Suppressor macrophage (primary cell): Measurements from ENCODE around the gene CDCA8.
A peak's percentile ranks its signal among the peaks of the same experiment; 100 is the strongest.
"Not testable (repeated sequence)": the region's sequence is repeated elsewhere in the genome, so short reads cannot be mapped to it uniquely, and the experiment has no call there.

Experiments used
- DNase-seq, 4 experiments: peaks; one replicate each; pipeline ENCODE4 v3.0.0-alpha.2; 2020 to 2022

The CDCA8 gene

DNA sequence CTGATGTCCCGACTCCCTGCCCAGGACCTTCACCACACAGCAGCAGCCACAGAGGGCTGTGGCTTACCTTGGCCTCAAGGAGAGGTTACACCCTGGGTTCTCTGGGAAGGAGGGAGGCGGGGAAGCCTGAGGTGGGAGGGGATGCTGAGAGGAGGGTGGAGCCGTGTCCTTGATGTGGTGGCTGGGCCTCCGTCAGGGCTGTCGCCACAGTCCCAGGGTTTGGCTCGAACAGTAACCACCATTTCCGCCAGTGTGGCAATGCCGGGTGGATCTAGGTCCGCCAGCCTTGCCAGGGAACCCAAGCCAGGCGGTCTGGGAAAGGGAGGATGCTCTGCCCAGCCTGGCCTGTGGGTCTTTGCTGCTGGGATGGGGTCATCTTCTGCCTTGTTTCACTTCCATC, 18.4 kb upstream of the CDCA8 start:
- no peak for DNase-seq

DNA sequence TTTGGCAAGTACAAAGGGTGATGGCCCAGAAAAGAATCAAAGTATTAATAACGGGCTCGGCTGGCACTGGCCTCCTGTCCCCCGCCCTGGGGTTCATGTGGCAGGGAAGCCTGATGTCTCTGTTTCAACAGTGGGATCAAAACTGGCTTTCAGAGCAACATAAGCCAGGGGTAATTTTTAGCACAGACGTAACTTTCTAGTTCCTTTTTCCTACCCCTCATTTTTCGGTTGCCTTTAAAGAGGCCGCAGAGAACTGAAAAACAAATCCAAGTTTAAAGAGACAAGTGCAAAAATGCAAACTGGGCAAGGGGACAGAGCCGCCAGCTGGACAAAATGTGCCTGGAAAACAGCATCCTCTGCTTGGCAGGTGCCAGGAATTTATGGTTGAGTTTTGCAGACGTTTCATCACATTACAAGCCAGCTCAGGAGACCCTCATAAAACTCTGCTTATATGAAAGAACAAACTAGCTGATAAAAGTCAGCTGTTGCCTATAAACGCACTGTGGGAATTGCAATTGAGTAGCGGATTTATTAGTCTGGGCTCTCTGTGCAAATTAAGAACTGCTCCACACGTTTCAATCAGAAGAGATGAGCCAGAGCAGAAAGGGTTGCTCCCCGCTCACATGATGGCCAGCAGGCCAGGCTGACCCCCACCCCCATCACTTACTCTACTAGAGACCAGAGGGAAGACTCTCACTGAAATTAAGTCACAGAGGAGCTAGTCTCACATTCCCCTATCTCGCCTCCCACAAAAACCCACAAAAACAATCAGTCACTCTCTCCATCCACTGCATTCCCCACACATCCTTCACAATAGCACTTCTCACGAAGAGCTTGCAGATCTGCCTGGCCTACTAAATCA, 15.8 kb upstream of the CDCA8 start:
- peak in 3 of 4 experiments; percentile 14 to 43 (median 24) for DNase-seq

DNA sequence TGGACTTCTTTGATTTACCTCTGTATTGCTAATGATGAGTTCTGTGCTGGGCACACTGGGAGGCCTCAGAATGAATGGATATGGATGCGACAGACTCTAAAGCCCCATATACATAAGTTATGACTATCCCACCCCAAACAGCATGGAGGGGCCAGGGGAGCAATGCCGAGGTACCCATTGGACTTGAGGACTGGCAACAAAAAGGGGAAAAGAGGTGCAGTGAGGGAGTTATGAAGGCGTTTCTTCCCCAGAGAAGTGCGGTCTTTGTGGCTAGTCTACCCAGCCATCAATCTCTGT, 15.2 kb upstream of the CDCA8 start:
- no peak for DNase-seq

DNA sequence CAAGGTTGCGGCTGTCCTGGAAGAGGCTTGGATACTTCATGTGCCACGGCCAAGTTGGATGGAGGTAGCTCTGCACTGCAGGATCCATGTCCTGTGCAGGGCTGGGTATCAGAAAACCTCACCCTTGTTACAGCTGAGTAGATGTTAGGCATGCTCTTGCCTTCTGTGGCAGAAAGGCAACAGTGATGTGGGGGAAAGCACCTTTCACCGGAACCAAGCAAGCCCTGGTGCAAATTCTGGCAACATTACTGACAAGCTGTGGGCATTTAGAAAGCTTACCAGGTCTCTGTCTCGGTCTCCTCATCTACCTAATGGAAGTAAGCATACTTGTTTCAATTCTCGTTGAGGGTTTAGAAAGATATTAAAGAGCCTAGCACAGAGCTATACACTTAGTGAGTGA, 14.5 kb upstream of the CDCA8 start:
- DNase-seq: no peak

DNA sequence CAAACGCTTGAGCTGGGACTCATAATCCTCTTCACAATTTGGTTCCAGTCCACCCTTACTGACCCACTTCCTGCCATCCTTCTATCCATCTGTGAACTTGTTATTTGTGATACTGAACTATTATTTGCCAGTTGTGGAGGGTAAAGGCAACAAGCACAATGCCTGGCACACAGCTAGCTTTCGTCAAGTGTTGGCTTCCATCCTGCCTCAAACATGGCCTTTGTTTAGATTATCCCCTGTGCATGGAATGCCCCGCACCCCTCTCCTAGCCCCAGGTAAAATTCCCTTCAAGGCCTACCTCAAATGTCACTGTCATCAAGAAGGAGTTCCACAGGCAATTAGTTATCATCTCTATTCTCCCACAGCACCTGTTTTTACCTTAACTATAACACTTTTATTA, 11.4 kb upstream of the CDCA8 start:
- no peak for DNase-seq

DNA sequence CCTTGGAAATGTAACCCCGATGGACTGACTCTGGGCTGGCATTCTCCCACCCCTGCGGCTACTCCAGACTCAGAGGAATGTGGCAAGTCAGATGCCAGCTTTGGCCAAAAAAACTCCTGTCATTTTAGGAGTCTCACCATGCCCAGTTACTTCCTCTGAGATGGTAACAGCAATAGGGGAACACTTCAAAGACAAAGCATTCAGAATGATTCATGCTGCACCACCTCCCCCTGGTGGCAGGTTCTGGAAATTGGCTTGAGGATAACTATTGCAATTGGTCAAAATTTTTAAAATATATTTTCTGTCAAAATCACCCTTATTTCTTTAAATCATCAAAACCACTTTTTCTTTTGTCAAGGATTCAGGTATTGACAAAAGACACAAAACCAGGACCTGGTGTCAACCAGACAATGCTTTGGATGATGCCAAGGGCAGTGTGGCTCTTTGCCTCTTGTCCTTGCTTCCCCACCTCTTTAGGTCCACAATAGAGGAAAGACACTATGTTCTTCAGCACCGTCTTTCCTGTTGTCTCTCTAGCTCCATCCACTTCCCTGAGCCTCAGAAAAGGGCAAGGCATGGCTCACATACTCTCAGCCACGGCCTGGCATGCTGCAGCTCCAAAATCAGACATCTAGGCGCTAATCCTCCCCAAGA, 9.9 kb upstream of the CDCA8 start:
- DNase-seq: peak; percentile 84 to 92 (median 89)

DNA sequence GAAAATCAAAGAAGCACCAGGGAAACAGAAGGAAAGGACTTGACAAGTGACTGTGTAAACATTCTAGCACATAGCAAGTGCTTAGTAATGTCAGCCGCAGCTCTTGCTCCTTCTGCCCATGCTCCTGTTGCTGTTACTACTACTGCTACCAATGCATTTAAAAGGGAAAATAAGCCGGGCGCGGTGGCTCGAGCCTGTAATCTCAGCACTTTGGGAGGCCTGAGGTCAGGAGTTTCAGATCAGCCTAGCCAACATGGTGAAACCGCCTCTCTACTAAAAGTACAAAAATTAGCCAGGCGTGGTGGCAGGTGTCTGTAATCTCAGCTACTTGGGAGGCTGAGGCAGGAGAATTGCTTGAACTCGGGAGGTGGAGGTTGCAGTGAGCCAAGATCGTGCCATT, 8.1 kb upstream of the CDCA8 start:
- DNase-seq: not testable (repeated sequence)

DNA sequence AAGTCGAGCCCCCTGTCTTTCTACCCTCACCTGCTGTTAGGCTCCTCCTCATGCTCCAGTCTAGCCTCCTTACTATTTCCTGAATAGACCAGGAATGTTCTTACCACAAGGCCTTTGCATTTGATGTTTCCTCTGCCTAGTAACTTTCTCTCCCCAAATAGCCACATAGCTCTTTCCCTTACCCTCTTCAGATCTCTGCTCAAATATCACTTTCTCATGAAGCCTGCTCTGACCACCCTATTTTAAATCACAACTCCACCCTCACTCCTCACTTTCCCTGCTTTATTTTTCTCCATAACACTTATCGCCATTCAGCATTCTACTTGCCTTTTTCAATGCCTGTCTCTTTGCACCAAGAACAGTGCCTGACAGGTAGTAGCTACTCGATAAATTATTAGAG, 6.6 kb upstream of the CDCA8 start:
- DNase-seq: no peak

DNA sequence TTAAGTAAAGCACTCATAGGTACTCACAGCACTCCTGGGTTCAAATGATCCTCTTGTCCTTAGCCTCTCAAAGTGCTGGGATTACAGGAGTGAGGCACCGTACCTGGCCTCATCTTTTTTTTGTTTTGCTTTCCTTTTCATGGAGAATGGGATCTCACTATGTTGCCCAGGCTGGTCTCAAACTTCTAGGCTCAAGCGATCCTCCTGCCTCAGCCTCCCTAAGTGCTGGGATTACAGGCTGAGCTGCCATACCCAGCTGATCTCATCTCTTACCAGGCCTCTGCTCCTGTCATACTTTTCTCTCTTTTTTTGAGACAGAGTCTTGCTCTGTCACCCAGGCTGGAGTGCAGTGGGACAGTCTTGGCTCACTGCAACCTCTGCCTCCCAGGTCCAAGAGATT, 4.6 kb upstream of the CDCA8 start:
- DNase-seq: not testable (repeated sequence)

DNA sequence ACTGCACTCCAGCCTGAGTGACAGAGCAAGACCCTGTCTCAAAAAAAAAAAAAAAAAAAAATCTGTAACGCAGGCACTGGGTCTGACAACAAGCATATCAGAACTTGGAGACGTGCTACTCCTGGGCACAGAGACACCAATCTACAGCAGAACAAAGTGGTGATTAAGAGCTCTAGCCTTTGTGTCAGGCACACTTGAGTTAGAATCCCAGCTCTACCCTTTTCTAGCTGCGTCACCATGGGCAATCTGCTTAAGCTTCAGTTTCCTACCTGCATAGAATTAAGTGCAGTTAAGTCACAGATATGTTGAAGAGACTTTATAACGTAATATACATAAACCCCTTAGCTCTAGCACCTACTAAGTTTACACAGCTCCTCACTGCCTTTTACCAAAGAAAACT, 3.4 kb upstream of the CDCA8 start:
- no peak for DNase-seq

DNA sequence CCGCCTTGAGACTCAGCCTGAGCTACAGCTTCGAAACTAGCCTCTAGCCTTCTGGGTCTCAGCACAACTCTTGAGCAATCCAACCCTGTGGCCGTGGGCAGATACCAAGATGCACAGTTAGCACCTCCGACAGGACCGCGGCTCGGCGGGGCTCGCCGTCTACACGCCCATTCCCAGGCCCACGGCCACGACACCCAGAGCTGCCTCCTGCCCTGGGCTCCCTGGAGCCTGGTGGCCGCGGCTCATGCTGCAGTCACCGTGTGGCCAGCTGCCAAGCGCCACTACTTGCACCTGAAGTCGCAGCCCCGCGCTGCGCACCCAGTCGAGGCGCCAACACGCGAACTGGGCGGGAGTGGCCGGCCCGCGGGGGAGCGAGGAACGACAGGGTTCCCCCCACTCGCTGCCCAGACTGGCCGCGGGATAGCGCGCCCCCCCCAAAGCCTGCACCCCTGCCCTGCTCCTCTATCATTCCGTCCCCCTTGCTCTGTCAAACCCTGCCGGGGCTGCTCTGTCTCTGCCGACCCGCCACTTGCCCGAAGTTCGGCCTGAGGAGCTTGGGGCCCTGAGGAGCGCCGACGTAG, 729 bp upstream of the CDCA8 start:
- peak; percentile 23 to 54 (median 48) for DNase-seq

DNA sequence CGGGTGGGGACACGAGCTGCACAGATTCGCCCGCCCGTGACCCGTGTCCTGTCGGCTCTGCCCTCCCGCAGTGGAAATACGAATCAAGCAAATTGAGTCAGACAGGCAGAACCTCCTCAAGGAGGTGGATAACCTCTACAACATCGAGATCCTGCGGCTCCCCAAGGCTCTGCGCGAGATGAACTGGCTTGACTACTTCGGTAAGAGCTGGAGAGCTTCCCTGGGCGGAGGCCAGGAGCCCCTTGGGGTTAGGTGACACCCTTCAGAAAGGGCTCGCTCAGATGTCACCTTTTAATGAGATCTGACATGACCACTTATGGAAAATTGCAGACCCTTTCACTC, 489 bp downstream of the CDCA8 start:
- peak in 1 of 4 experiments; percentile 4 for DNase-seq

DNA sequence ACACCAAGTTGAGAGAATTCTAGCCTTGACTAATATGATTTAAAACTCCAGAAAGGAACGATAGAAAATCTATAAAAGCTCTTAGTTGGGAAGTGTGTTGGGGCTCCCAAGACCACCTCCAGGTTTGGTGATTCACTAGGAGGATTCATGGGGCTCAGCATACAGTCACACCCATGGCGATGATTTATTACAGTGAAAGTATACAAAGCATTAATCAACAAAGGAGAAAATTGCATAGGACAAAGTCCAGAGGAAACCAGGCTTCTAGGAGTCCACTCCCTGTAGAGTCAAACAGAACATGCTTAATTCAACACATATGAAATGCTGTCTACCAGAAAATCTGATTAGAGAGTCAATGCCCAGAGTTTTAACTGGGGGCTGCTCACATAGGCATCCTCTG, 4.8 kb downstream of the CDCA8 start:
- no peak for DNase-seq

DNA sequence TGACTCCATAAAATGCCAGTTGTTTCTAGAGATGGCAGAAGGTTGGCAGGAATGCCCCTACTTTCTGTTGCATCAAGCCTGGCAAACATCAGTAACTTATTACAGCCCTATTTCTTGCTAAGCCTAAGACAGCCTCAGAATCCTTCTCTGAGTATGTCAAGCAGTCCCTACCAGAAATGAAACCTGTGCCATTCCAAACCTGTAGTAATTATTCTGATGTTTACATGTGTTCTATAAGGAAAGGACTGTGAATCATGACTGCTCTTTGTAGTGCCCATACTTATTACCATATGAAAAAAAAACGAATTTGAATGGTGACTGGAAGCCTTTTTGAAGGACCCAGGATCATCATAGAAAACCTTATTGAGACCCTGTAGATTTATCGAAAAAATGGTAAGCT, 5.4 kb downstream of the CDCA8 start:
- no peak for DNase-seq

DNA sequence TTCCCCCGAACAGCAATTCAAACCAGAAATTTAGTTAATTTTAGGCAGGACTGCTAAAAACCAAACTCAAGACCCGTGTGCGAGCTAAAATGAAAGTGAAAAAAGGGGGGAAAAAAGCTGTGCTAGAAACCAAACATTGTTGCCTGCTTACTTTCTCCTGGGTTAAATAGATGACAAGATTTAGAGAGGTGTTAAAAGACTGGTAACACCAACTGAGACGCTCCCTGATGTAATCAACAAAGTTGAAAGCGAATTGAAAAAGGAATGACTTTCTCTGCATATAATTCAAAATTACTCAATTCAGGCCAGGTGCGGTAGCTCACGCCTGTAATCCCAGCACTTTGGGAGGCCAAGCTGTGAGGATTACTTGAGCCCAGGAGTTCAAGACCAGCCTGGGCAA, 6.8 kb downstream of the CDCA8 start:
- no peak for DNase-seq

DNA sequence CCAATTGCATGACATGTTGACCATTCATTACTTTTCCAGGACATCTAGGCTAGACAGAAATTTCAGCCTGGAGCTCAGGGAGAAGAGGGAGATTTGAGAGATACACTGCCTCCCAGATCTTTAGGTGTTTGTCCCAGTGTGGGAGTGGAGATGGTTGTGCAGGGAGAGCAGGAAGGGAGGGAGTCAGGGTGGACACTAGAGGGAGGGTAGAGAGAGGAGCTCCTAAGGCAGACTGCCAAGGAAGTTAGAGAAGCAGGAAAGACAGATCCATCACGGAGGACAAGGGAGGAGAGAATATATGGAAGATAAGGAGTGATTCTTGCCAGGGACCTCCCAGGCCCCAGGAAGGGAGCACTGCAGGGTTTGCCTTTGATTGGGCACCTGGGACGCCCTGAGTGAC, 8.7 kb downstream of the CDCA8 start:
- DNase-seq: no peak

DNA sequence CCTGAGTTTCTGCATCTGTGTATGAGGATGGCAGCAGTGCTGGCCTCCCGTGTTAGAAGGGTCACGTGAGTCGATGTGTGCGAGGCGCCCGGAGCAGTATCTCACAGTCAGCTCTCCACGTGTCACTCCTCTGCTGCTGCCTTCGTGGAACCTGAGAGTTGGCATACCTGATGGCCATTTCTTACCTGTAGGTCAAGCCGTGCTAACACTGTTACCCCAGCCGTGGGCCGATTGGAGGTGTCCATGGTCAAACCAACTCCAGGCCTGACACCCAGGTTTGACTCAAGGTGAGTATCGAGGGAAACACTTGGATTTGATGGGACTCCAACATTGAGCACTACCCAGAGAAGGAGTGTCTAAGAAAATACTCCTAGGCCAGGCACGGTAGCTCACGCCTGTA, 10.7 kb downstream of the CDCA8 start:
- no peak for DNase-seq

DNA sequence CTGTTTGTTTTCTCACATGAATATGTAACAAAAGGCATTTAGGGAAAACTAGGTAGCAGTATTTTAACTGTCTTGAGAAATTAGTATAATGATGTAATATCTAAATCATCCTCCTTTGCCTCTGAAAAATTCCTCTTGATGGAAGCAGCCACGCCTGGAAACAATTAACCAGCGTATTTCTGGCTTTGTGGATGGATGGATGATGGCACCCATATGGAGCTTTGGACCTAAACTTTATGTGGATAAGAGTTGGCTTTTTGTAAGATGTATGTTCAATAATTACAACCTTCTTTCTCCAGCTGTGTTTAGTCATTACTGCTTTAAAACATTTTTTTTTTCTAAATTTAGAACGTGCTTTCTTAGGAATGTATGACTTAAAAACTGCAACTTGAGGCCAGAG, 12.7 kb downstream of the CDCA8 start:
- no peak for DNase-seq

DNA sequence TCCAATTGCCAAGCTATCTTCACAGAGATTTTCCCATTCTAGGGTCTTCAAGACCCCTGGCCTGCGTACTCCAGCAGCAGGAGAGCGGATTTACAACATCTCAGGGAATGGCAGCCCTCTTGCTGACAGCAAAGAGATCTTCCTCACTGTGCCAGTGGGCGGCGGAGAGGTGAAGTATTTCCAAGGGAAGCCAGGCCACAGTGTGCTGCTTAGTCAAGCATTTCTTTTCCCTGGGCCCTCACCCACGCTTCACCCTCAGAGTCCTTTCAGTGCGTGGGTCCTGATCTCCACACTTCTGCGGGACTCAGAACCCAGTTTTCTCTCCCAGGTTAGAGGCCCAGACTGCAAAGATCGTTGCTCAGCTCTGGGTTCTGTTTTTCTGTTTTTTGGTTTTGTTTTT, 13.1 kb downstream of the CDCA8 start:
- DNase-seq: no peak

DNA sequence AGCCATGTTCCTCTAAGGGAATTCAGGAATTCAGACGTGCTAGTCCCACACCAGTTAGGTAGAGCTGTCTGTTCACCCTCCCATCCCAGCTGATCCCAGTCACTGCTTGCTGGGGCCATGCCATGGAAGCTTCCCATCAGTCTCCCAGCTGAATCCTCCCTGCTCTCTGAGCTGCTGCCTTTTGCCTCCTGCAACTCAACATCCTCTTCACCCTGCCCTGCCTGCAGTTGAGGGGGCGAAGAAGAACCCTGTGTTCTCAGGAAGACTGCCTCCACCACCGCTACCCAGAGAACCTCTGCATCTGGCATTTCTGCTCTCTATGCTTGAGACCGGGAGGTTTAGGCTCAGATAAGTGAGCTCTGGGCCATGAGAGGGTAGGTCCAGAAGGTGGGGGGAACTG, 16.2 kb downstream of the CDCA8 start:
- DNase-seq: no peak

DNA sequence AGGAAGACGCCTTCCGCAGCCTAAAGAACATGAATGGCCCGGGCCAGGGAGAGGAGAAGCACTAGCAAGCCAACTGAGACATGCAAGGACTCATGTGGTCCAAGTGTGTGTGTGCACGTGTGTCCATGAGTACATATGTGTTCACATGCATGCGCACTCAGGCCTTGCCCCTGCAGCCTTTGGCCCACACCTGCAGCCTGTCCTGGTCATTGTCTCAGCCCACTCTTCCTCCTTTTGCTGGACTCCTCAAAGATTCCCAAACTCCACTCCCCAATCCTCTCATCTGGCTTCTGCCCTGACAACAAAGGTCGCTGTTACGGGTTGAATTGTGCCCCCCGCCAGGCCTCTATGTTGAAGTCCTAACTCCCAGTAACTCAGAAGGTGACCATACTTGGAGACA, 21.9 kb downstream of the CDCA8 start:
- DNase-seq: no peak

DNA sequence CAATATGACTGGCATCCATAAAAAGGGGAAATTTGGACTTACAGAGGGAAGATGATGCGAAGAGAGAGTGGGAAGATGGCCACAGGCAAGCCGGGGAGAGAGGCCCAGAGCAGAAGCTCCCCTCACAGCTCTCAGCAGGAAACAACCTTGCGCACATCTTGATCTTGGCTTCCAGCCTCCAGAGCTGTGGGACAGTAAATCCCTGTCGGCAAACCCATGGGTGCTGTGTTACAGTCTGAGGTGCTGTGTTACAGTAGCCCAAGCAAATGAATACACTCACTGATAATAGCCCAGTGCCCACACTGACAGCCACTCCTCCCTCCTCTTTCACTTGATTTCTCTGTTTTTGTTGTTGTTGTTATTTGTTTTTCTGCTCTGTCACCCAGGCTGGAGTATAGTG, 22.4 kb downstream of the CDCA8 start:
- DNase-seq: peak in 2 of 4 experiments; percentile 7 to 41

DNA sequence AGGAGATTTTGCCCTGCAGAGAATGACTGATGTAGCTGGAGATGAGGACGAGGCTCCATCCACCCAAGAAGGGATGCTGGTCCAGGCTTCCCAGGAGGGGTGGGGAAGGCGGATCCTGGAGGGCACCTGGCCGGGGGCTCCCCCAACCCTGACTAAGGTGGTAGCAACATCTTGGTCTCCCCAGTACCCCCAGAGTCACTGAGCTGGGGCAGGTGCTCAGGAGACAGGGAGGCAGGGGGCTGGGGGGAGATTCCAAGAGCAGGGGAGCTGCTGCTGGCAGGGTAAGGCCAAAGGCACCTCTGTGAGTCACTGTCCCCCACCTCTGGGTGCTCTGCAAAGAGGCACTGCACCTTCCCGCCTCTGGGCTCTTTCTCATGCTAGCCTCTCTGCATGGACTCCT, 24.0 kb downstream of the CDCA8 start:
- DNase-seq: no peak

DNA sequence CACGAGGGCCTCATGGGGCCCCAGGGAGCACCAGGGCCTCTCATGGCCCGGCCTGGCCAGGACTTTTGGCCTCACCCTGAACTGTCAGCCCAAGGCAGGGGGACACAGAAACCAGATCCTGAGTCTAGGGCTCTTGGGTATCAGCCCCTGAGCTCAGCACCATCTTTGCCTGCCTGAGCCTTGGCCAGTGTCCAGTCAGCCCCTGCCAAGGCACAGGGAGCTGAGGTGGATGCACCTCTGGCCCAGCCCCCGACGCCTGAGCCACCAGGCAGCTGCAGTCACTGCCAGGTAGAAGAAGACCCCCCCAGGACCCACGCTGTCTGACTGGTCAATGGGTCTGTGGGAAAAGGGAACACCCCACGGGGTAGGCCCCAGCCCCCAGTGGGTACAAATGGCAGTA, 25.3 kb downstream of the CDCA8 start:
- DNase-seq: no peak
